ENCODE data around the gene BMF.
A peak's percentile ranks its signal among the peaks of the same experiment; 100 is the strongest.
"Not testable (repeated sequence)": the region's sequence is repeated elsewhere in the genome, so short reads cannot be mapped to it uniquely, and the experiment has no call there.

The BMF gene

GRCh38 chr15:40087991-40088928, 20.4 kb downstream of the BMF start:
- no peak for DNase-seq (ENCODE audit: low read depth)

- no peak for DNase-seq (ENCODE audit: low read depth)
Observed at GRCh38 chr15:40087068-40087810, 21.4 kb downstream of the BMF start.

GRCh38 chr15:40085266-40085665, 23.4 kb downstream of the BMF start:
- no peak for DNase-seq (ENCODE audit: low read depth)

GRCh38 chr15:40084650-40085049, 24.0 kb downstream of the BMF start:
- DNase-seq (ENCODE audit: low read depth) = no peak

GRCh38 chr15:40082195-40082883, 26.3 kb downstream of the BMF start:
- DNase-seq (ENCODE audit: low read depth) = no peak

- DNase-seq (ENCODE audit: low read depth) = peak; percentile 61
Observed at GRCh38 chr15:40081691-40082194, 26.9 kb downstream of the BMF start.

GRCh38 chr15:40080847-40081246, 27.8 kb downstream of the BMF start:
- DNase-seq (ENCODE audit: low read depth) = peak; percentile 47

GRCh38 chr15:40080104-40080503, 28.6 kb downstream of the BMF start:
- no peak for DNase-seq (ENCODE audit: low read depth)

- DNase-seq (ENCODE audit: low read depth) = no peak
Observed at GRCh38 chr15:40079456-40079855, 29.2 kb downstream of the BMF start.

GRCh38 chr15:40075298-40076044, 33.2 kb downstream of the BMF start:
- no peak for DNase-seq (ENCODE audit: low read depth)

- not testable (repeated sequence) for DNase-seq (ENCODE audit: low read depth)
Observed at GRCh38 chr15:40074656-40075055, 34.0 kb downstream of the BMF start.

- not testable (repeated sequence) for DNase-seq (ENCODE audit: low read depth)
Observed at GRCh38 chr15:40073716-40074490, 34.8 kb downstream of the BMF start.

GRCh38 chr15:40072216-40072990, 36.3 kb downstream of the BMF start:
- DNase-seq (ENCODE audit: low read depth) = no peak

GRCh38 chr15:40070608-40071218, 38.0 kb downstream of the BMF start:
- no peak for DNase-seq (ENCODE audit: low read depth)

- DNase-seq (ENCODE audit: low read depth) = no peak
Observed at GRCh38 chr15:40070166-40070557, 38.5 kb downstream of the BMF start.

GRCh38 chr15:40069178-40070165, 39.2 kb downstream of the BMF start:
- DNase-seq (ENCODE audit: low read depth) = peak; percentile 70

GRCh38 chr15:40067921-40068624, 40.6 kb downstream of the BMF start:
- no peak for DNase-seq (ENCODE audit: low read depth)

GRCh38 chr15:40066589-40066988, 42.1 kb downstream of the BMF start:
- DNase-seq (ENCODE audit: low read depth) = no peak

Measured in EH (cell line).